IMR-90 (cell line): ENCODE measurements around the gene ANKRD63. TPM values are rescaled to one million over a fixed set of nuclear protein-coding genes. Genes with fewer than 3 reads are reported as not detected.

ENCODE experiments used
- ATAC-seq: fragments of 200-7000 bp; cut with Tn5 transposase; 2 replicates; pipeline ENCODE4 v1.9.1; 2020; ENCODE audit warnings: low read depth, mild to moderate bottlenecking, moderate library complexity
- BruUV-seq: library from RNA; stranded (reverse); fragments of 400-500 nt; replicated peaks from 2 replicates; lab custom pipeline; 2021; lab: Mats Ljungman, UMichigan
- CTCF ChIA-PET: fragments of 300-600 bp; formaldehyde crosslinking; extraction: SDS; loops from one replicate; lab custom pipeline; 2021; ENCODE audit warnings: antibody characterized with exemption; lab: Yijun Ruan, JAX
- POLR2A ChIA-PET: fragments of 300-600 bp; sonication (Branson Sonifier 250); formaldehyde crosslinking; loops from one replicate; lab custom pipeline; 2022; ENCODE audit warnings: antibody characterized with exemption; ENCODE audit not compliant: unreplicated experiment; lab: Charles Lee
- DNase-seq: peaks from one replicate; pipeline ENCODE4 v3.0.0; 2013
- H2AFZ ChIP-seq: replicated peaks from 2 replicates; pipeline ENCODE3; 2013; ENCODE audit warnings: low read length, mild to moderate bottlenecking; ENCODE audit not compliant: poor library complexity
- H2AK5ac ChIP-seq: 2 replicates; pipeline ENCODE4 v1.6.1; 2013; ENCODE audit warnings: low read depth, low read length, inconsistent platforms
- H2AK9ac ChIP-seq: replicated peaks from 2 replicates; pipeline ENCODE3; 2013; ENCODE audit warnings: mild to moderate bottlenecking, low read depth, low read length, moderate library complexity; ENCODE audit not compliant: poor library complexity
- H2BK120ac ChIP-seq: 2 replicates; pipeline ENCODE4 v1.6.1; 2013; ENCODE audit warnings: low read depth, low read length, inconsistent platforms
- H2BK15ac ChIP-seq: 3 replicates; pipeline ENCODE4 v1.6.1; 2013; ENCODE audit warnings: low read depth, low read length, inconsistent platforms
- H2BK20ac ChIP-seq: 2 replicates; pipeline ENCODE4 v1.6.1; 2013; ENCODE audit warnings: low read depth, mild to moderate bottlenecking, inconsistent platforms, low read length, moderate library complexity
- H2BK5ac ChIP-seq: 2 replicates; pipeline ENCODE4 v1.6.1; 2013; ENCODE audit warnings: mild to moderate bottlenecking, low read depth, low read length, inconsistent platforms; ENCODE audit not compliant: poor library complexity, severe bottlenecking
- H3K14ac ChIP-seq: replicated peaks from 2 replicates; pipeline ENCODE4 v1.6.1; 2013; ENCODE audit warnings: low read depth, low read length, inconsistent platforms
- H3K18ac ChIP-seq: 2 replicates; pipeline ENCODE4 v1.6.1; 2013; ENCODE audit warnings: low read depth, low read length, control low read depth
- H3K23ac ChIP-seq: 2 replicates; pipeline ENCODE4 v1.6.1; 2013; ENCODE audit warnings: low read depth, low read length, inconsistent platforms
- H3K27ac ChIP-seq: 2 replicates; pipeline ENCODE4 v1.5.1; 2013; ENCODE audit warnings: mild to moderate bottlenecking, control low read depth, low read length; ENCODE audit not compliant: insufficient read depth
- H3K27me3 ChIP-seq: 2 replicates; pipeline ENCODE4 v1.6.1; 2013; ENCODE audit warnings: low read length; ENCODE audit not compliant: control insufficient read depth, insufficient read depth
- H3K36me3 ChIP-seq: 2 replicates; pipeline ENCODE4 v1.6.1; 2013; ENCODE audit warnings: low read length, mixed read lengths; ENCODE audit not compliant: control insufficient read depth, insufficient read depth
- H3K4ac ChIP-seq: 2 replicates; pipeline ENCODE4 v1.6.1; 2013; ENCODE audit warnings: low read depth, low read length, inconsistent platforms
- H3K4me1 ChIP-seq: 2 replicates; pipeline ENCODE4 v1.6.1; 2013; ENCODE audit warnings: low read length, mixed read lengths; ENCODE audit not compliant: control insufficient read depth, insufficient read depth
- H3K4me2 ChIP-seq: 2 replicates; pipeline ENCODE4 v1.6.1; 2013; ENCODE audit warnings: low read depth, mild to moderate bottlenecking, control low read depth, low read length, moderate library complexity
- H3K4me3 ChIP-seq: 2 replicates; pipeline ENCODE4 v1.5.1; 2013; ENCODE audit warnings: low read depth, mild to moderate bottlenecking, control low read depth, low read length, moderate library complexity; ENCODE audit not compliant: insufficient read depth
- H3K56ac ChIP-seq: 2 replicates; pipeline ENCODE4 v1.6.1; 2013; ENCODE audit warnings: low read length, inconsistent platforms; ENCODE audit not compliant: insufficient read depth; ENCODE audit errors: extremely low read depth
- H3K79me1 ChIP-seq, 2 experiments: 2 replicates each; pipeline ENCODE4 v1.6.1; 2013; ENCODE audit warnings: low read length in 2 of 2, inconsistent platforms in 1 of 2, low read depth in 1 of 2
- H3K9ac ChIP-seq: 2 replicates; pipeline ENCODE4 v1.6.1; 2013; ENCODE audit warnings: low read depth, low read length, control low read depth
- H3K9me1 ChIP-seq: 2 replicates; pipeline ENCODE4 v1.6.1; 2013; ENCODE audit warnings: low read length, inconsistent platforms; ENCODE audit not compliant: insufficient read depth
- H3K9me3 ChIP-seq: 2 replicates; pipeline ENCODE4 v1.6.1; 2013; ENCODE audit warnings: low read length; ENCODE audit not compliant: control insufficient read depth, insufficient read depth
- H4K20me1 ChIP-seq: 2 replicates; pipeline ENCODE4 v1.6.1; 2013; ENCODE audit warnings: low read length, inconsistent platforms; ENCODE audit not compliant: insufficient read depth
- H4K5ac ChIP-seq: 2 replicates; pipeline ENCODE4 v1.6.1; 2013; ENCODE audit warnings: mild to moderate bottlenecking, low read depth, low read length, control low read depth
- H4K8ac ChIP-seq, 2 experiments: 2 replicates each; pipeline ENCODE4 v1.6.1; 2013; ENCODE audit warnings: low read depth in 2 of 2, low read length in 2 of 2, control low read depth in 1 of 2, inconsistent platforms in 1 of 2
- H4K91ac ChIP-seq: 2 replicates; pipeline ENCODE4 v1.6.1; 2013; ENCODE audit warnings: low read depth, low read length, inconsistent platforms; ENCODE audit not compliant: insufficient read depth
- BHLHE40 ChIP-seq: fragments of 150-350 bp; IDR thresholded peaks from 2 replicates; pipeline ENCODE4 v1.6.1; 2016; ENCODE audit warnings: mild to moderate bottlenecking, low read depth, low read length
- CEBPB ChIP-seq: IDR thresholded peaks from 2 replicates; pipeline ENCODE4 v1.6.1; 2012; ENCODE audit warnings: low read depth, low read length, improper control_type of control experiment
- CHD1 ChIP-seq: IDR thresholded peaks from 2 replicates; pipeline ENCODE4 v1.6.1; 2012; ENCODE audit warnings: low read depth, low read length, improper control_type of control experiment
- CTCF ChIP-seq: conservative IDR thresholded peaks from 2 replicates; pipeline ENCODE4 v1.5.1; 2012; ENCODE audit warnings: mild to moderate bottlenecking, low read depth, low read length, improper control_type of control experiment
- FOS ChIP-seq: fragments of 150-350 bp; IDR thresholded peaks from 2 replicates; pipeline ENCODE4 v1.6.1; 2016; ENCODE audit warnings: low read depth, low read length
- NFE2L2 ChIP-seq: fragments of 150-350 bp; IDR thresholded peaks from 2 replicates; pipeline ENCODE4 v1.6.1; 2016; ENCODE audit warnings: low read depth, mild to moderate bottlenecking, low read length
- RAD21 ChIP-seq: IDR thresholded peaks from 2 replicates; pipeline ENCODE4 v1.6.1; 2012; ENCODE audit warnings: low read length, improper control_type of control experiment
- RCOR1 ChIP-seq: IDR thresholded peaks from 2 replicates; pipeline ENCODE4 v1.6.1; 2012; ENCODE audit warnings: mild to moderate bottlenecking, low read length, improper control_type of control experiment; ENCODE audit not compliant: insufficient replicate concordance
- SMC3 ChIP-seq: fragments of 150-350 bp; IDR thresholded peaks from 2 replicates; pipeline ENCODE4 v1.6.1; 2016; ENCODE audit warnings: low read depth, mild to moderate bottlenecking, antibody characterized with exemption, low read length, moderate library complexity
- whole genome bisulfite sequencing, 2 experiments: methylation state at CpG; one replicate each; pipeline versions ENCODE4 v1.1.5 to v1.1.7; 2013; ENCODE audit warnings: missing lambda C conversion rate in 2 of 2; ENCODE audit not compliant: insufficient read length in 1 of 2; ENCODE audit errors: extremely low coverage in 2 of 2; 5-methylcytosine and 5-hydroxymethylcytosine counted together
- dilution Hi-C: fragments of 300-500 bp; cut with HindIII; formaldehyde crosslinking; loops from one replicate; pipeline ENCODE4 v1.14.3; 2018; ENCODE audit warnings: low sequenced_read_pairs; ENCODE audit not compliant: unreplicated experiment
- in situ Hi-C: fragments of 300-500 bp; cut with MboI; formaldehyde crosslinking; loops from 3 replicates; pipeline ENCODE4 v1.14.3; 2019; ENCODE audit warnings: low sequenced_read_pairs, inconsistent platforms, mixed read lengths
- intact Hi-C: fragments of 100-400 bp; cut with micrococcal nuclease; formaldehyde crosslinking; loops from 2 replicates; pipeline ENCODE4 v1.10.0; 2022
- polyA plus RNA-seq, 3 experiments: library from polyadenylated mRNA; depleted of rRNA; stranded (reverse); fragments of >200 nt; gene quantifications; 2 replicates each; pipeline ENCODE4 v1.2.3, GENCODE V29; 2012; ENCODE audit warnings: low replicate concordance in 1 of 3
- total RNA-seq: library from RNA; depleted of rRNA; stranded (reverse); fragments of >200 nt; gene quantifications from 2 replicates; pipeline ENCODE4 v1.2.3, GENCODE V29; 2012

The ANKRD63 gene
- total and polyA plus RNA-seq, 2 of the 4 experiments (the other 2 are of a cell fraction) = not detected

- no peak overlapping the region for H4K91ac ChIP-seq
- H4K8ac ChIP-seq = no peak overlapping the region
- H3K14ac ChIP-seq = no peak overlapping the region
- no peaks in the 10 kb centered on the region for H3K9me1 ChIP-seq
- H3K4me1 ChIP-seq = peaks cover 6% of the 10 kb centered on the region
- CTCF ChIA-PET = no interaction called here
- H2AK9ac ChIP-seq = no peak overlapping the region
- no peak overlapping the region for H3K23ac ChIP-seq
- dilution Hi-C loops (no loop called here), intact Hi-C loops (no loop called here), in situ Hi-C loops (no loop called here)
- WGBS, 2 experiments = no CpG with 5 or more reads among the region's 2 CpGs
- POLR2A ChIA-PET = no interaction called here
- H3K27me3 ChIP-seq = peaks cover 55% of the 10 kb centered on the region
- no peak overlapping the region for H2BK5ac ChIP-seq
- H3K4ac ChIP-seq = no peak overlapping the region
- no peak overlapping the region for H4K5ac ChIP-seq
- TF ChIP-seq CTCF (no peak), RAD21 (no peak), RCOR1 (no peak), NFE2L2 (no peak), BHLHE40 (no peak), FOS (no peak), CHD1 (no peak), SMC3 (no peak), CEBPB (no peak)
- no peak overlapping the region for H2AK5ac ChIP-seq
- no peak overlapping the region for H2BK15ac ChIP-seq
- H2BK20ac ChIP-seq = no peak overlapping the region
- no peaks in the 10 kb centered on the region for H4K20me1 ChIP-seq
- no peaks in the 10 kb centered on the region for H3K79me1 ChIP-seq
- DNase-seq (no peak), ATAC-seq (no peak)
- no peak overlapping the region for H3K27ac ChIP-seq
- H3K36me3 ChIP-seq = no peaks in the 10 kb centered on the region
- H2AFZ ChIP-seq = no peak overlapping the region
- H3K9ac ChIP-seq = no peak overlapping the region
- H2BK120ac ChIP-seq = no peak overlapping the region
- H3K4me3 ChIP-seq = no peak overlapping the region
- H3K18ac ChIP-seq = no peak overlapping the region
- H3K4me2 ChIP-seq = no peak overlapping the region
- peaks cover 8% of the 10 kb centered on the region for H3K9me3 ChIP-seq
- H3K56ac ChIP-seq = no peak overlapping the region
- BruUV-seq = no TSS peak
These were observed 20.7 kb upstream of the ANKRD63 start for GRCh38 chr15:40303576-40303975.
